Left renal cortex interstitium (tissue), 4 donors: ENCODE results near the gene KRTDAP. TPM values are rescaled to one million over a fixed set of nuclear protein-coding genes. Genes with fewer than 3 reads are reported as not detected.

Experiments used
- DNase-seq, 4 donors: peaks; one replicate each; pipeline ENCODE4 v3.0.0-alpha.2; 2013; ENCODE audit warnings: low read depth in 4 of 4, low spot score in 2 of 4, missing footprints in 1 of 4
- polyA plus RNA-seq, 4 donors: library from polyadenylated mRNA; unstranded; fragments of 120-200 nt; gene quantifications; one replicate each; pipeline ENCODE4 v1.2.1, GENCODE V29; 2013; ENCODE audit not compliant: insufficient read length in 4 of 4

KRTDAP gene
- polyA plus RNA-seq, 4 donors = 0.48 to 2.1 (median 0.85) TPM

GRCh38 chr19:35513628-35514281 lies 23.5 kb upstream of the KRTDAP start, which contains the start of gene DMKN:
Gene DMKN (minus strand): TSS chr19:35513649. CDS start chr19:35513475, 174 bp downstream.
- DNase-seq = no peak

- no peak for DNase-seq
Measured at GRCh38 chr19:35512831-35513627, 22.8 kb upstream of the KRTDAP start.

GRCh38 chr19:35511337-35511736 lies 21.1 kb upstream of the KRTDAP start:
- no peak for DNase-seq

GRCh38 chr19:35510626-35510964 lies 20.3 kb upstream of the KRTDAP start:
- DNase-seq = no peak

- DNase-seq = peak; percentile 66 to 84 (median 73)
Measured at GRCh38 chr19:35509861-35510625, 19.8 kb upstream of the KRTDAP start.

GRCh38 chr19:35509018-35509652 lies 18.9 kb upstream of the KRTDAP start:
- no peak for DNase-seq

GRCh38 chr19:35508129-35508528 lies 17.9 kb upstream of the KRTDAP start:
- no peak for DNase-seq

GRCh38 chr19:35507561-35507960 lies 17.3 kb upstream of the KRTDAP start:
- no peak for DNase-seq

- no peak for DNase-seq
Measured at GRCh38 chr19:35506011-35506410, 15.7 kb upstream of the KRTDAP start.

- DNase-seq = no peak
Measured at GRCh38 chr19:35502751-35503150, 12.5 kb upstream of the KRTDAP start.

- no peak for DNase-seq
Measured at GRCh38 chr19:35501684-35502083, 11.4 kb upstream of the KRTDAP start.

GRCh38 chr19:35500611-35501010 lies 10.3 kb upstream of the KRTDAP start:
- no peak for DNase-seq

- no peak for DNase-seq
Measured at GRCh38 chr19:35498984-35499527, 8.8 kb upstream of the KRTDAP start.

- DNase-seq = no peak
Measured at GRCh38 chr19:35498220-35498619, 8.0 kb upstream of the KRTDAP start.

- no peak for DNase-seq
Measured at GRCh38 chr19:35497406-35497805, 7.1 kb upstream of the KRTDAP start.

GRCh38 chr19:35495107-35496064 lies 5.1 kb upstream of the KRTDAP start:
- no peak for DNase-seq

- DNase-seq = no peak
Measured at GRCh38 chr19:35493971-35494370, 3.7 kb upstream of the KRTDAP start.

GRCh38 chr19:35491836-35492360 lies 1.6 kb upstream of the KRTDAP start:
- DNase-seq = no peak

GRCh38 chr19:35488677-35489076 lies 1.6 kb downstream of the KRTDAP start:
- no peak for DNase-seq
